ENCODE data around the gene KRT76.
"Not testable (repeated sequence)": the region's sequence is repeated elsewhere in the genome, so short reads cannot be mapped to it uniquely, and the experiment has no call there.

KRT76 gene

GRCh38 chr12:52757449-52758176 lies 19.5 kb downstream of the KRT76 start:
- no peak for DNase-seq

- DNase-seq = no peak
Measured at GRCh38 chr12:52756281-52756960, 20.7 kb downstream of the KRT76 start.

- DNase-seq = no peak
Measured at GRCh38 chr12:52755533-52755932, 21.6 kb downstream of the KRT76 start.

- DNase-seq = no peak
Measured at GRCh38 chr12:52754135-52754534, 23.0 kb downstream of the KRT76 start.

GRCh38 chr12:52753283-52753682 lies 23.9 kb downstream of the KRT76 start:
- no peak for DNase-seq

- DNase-seq = no peak
Measured at GRCh38 chr12:52752516-52752915, 24.6 kb downstream of the KRT76 start.

- no peak for DNase-seq
Measured at GRCh38 chr12:52751795-52752194, 25.4 kb downstream of the KRT76 start.

- not testable (repeated sequence) for DNase-seq
Measured at GRCh38 chr12:52750532-52750931, 26.6 kb downstream of the KRT76 start.

GRCh38 chr12:52749827-52750226 lies 27.3 kb downstream of the KRT76 start:
- DNase-seq = no peak

- DNase-seq = no peak
Measured at GRCh38 chr12:52748578-52748977, 28.6 kb downstream of the KRT76 start.

- no peak for DNase-seq
Measured at GRCh38 chr12:52745554-52745953, 31.6 kb downstream of the KRT76 start.

GRCh38 chr12:52744493-52745156 lies 32.5 kb downstream of the KRT76 start:
- no peak for DNase-seq

GRCh38 chr12:52742822-52743457 lies 34.2 kb downstream of the KRT76 start:
- DNase-seq = no peak

GRCh38 chr12:52742196-52742580 lies 35.0 kb downstream of the KRT76 start:
- no peak for DNase-seq

- peak in 1 of 2 experiments; percentile 32 for DNase-seq
Measured at GRCh38 chr12:52741375-52742195, 35.6 kb downstream of the KRT76 start.

- DNase-seq = no peak
Measured at GRCh38 chr12:52740584-52740983, 36.6 kb downstream of the KRT76 start.

- DNase-seq = no peak
Measured at GRCh38 chr12:52739963-52740362, 37.2 kb downstream of the KRT76 start.

- no peak for DNase-seq
Measured at GRCh38 chr12:52735816-52736632, 41.1 kb downstream of the KRT76 start.

- no peak for DNase-seq
Measured at GRCh38 chr12:52735106-52735505, 42.0 kb downstream of the KRT76 start.

- DNase-seq = no peak
Measured at GRCh38 chr12:52730793-52731192, 46.4 kb downstream of the KRT76 start.

- no peak for DNase-seq
Measured at GRCh38 chr12:52730383-52730782, 46.8 kb downstream of the KRT76 start.

GRCh38 chr12:52729147-52729546 lies 48.0 kb downstream of the KRT76 start:
- no peak for DNase-seq

Data from Kasumi-1 (cell line).